Raji (cell line): ENCODE data around the gene EPHA3.

Experiments
- POLR2A ChIP-seq: IDR thresholded peaks from 2 replicates; pipeline ENCODE4 v1.6.1; 2011; ENCODE audit warnings: low read depth, low read length, control low read depth; ENCODE audit not compliant: insufficient read depth

Gene EPHA3

GRCh38 chr3:89179355-89180001, 72.1 kb downstream of the EPHA3 start:
- no peak for TF ChIP-seq POLR2A

DNA sequence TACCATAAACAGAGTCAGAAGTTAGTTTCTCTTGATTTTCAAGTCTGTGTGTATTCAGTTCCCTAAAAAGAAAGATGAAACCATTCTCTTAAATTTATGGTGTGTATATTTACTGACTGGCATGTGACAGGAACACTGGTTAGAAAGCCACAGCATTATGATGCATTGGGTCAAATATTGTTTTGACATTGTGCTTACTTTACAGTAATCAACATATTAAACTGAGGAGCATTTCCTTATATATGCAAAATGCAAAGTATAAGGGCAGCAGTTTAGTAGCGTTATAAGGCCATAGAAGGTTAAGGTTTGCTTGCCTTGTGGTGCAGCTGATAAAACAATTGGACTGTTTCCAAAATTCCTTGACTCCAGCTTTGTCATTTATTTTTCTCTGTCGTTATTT, 72.9 kb downstream of the EPHA3 start:
- no peak for TF ChIP-seq POLR2A

GRCh38 chr3:89182056-89182455, 74.6 kb downstream of the EPHA3 start:
- no peak for TF ChIP-seq POLR2A

DNA sequence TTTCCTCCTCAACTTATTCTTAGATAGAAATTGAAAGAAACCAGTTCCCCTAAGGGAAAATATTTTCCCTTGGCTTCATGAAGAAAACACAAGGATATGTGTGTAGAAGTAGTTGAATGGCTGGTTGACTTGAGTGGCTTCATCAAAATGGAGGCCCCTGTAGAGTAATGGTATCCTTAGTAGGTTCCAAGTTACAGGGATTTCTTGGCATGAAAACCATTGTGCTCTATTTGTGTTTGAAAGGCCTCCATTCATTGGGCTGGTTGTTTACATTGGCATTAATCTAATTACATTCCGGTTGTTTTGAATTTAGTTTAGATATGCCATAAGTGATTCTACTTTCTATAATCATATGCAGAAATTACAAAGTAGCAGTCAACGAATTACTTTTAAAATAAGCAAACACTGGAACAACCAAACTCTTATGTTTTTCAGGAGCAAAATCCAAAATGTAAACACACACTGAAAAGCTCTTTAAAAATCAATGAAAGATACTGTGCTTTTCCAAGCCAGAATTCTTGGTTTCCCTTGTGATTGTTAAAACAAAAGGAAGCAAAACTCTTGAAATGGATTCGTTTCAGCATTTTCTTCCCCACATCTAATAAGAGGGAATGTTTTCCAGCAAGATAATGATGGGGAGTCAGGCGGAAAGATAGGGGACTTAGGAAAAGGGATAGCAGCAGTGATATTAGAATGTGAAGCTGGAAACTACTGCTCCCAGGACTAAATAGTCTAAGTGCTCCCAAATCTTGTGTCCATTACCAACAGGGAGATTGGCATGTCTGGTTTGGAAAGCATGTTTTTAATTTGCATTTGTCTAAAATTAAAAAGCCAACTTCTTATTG, 77.0 kb downstream of the EPHA3 start:
- TF ChIP-seq POLR2A: no peak

DNA sequence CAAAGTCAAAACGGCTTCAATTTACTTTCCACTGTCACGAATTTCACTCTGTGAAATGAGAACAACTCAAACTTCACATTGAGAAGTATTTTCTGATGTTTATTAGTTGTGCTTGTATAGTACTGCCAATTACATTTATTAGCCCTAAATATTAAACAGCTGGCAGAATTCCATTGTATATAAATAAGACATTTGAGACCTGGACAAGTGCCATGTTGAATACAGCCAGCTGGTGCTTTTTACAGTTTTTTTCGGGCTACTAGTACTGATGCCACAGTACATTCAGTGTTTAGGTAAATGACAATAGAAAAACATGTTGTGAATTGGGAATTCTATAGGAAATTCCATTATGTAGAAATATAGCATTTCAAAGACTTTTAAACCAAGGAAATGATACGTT, 79.0 kb downstream of the EPHA3 start:
- no peak for TF ChIP-seq POLR2A

DNA sequence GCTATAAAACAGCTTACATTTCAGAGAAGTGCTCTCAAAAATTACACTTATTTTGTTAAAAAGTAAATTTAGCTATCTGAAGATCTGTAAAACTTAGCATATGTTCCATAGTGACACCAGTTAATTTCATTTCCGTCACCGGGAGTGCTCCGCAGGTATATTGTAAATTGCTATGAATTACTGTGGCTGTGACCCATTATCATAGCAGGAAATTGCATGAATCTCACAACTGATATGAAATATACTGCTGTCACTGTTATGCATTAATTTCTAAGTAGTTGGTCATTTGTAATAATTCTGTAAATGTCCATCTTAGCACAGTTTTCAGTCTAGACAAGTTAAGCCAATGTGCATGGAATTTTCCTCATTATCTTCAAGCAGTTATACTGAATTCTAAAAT, 91.2 kb downstream of the EPHA3 start:
- TF ChIP-seq POLR2A: no peak

- TF ChIP-seq POLR2A: no peak
Observed at GRCh38 chr3:89212619-89213018, 105.2 kb downstream of the EPHA3 start.

DNA sequence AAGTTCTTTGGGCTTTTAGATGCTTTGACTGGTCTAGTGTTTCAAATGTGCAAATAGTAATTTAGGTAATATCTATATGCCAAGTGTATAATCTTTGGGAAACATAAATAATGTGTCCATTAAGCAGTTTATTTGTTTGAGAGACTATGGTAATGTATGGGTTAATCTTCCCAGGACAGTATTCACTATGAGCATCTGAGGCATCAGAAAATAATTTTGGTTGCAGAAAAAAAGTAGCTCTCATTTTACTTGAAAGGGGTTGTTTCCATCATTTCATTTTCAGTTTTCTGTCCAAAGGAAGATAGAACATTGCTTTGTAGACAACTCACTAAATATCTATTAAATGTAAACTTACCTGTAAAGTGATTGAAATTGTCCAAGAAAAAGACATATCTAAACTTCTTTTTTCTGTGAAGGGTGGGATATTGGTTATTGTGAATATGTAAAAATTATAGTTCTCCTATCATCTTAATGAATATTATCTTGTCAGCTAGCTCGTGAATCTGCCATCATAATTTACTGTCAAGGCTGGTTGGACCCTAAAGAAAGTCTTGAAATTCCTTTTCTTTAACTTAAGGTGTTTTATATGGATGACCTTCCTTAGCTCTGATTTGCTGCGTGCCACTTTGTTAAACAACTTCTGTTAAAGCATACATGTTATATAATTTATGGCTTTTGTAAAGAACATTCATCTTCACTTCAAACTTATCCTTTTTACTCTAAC, 108.8 kb downstream of the EPHA3 start:
- TF ChIP-seq POLR2A: no peak

GRCh38 chr3:89217148-89217685, 109.8 kb downstream of the EPHA3 start:
- TF ChIP-seq POLR2A: no peak

DNA sequence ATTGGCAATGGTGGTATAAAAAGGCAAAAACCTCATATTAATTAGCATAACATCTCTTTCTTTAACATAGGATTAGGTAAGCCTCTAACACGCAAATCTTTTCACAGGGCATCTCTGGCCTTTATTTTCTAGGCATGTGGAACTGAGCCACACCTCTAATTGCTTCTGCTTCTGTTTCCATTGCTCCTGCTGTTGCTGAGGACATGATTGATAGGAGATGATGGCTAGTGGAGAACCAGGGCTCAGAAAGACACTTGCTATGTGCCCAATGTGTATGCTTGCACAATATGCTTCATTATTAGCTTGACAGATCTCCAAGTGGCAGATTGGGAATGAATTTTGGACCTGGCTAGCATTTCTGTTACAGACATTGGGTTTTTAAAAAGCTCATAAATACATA, 114.5 kb downstream of the EPHA3 start:
- no peak for TF ChIP-seq POLR2A

DNA sequence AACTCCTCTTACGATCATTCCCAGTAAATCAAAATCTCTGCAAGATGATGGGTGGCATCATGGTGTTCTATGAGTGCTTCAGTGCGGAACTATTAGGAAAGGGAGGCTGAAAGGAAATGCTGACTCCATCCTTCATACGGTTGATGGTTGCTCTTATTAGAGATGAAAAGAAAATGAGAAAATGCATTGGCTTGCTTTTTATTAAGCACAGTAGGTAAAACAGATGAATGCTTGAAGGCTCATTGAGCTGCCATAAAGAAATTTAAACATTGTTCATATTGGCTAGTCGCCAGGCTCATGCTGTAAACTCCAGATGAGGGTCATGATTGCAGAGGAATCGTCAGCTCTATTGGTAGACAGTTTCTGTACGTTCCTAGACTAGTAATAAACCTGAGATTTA, 115.8 kb downstream of the EPHA3 start:
- no peak for TF ChIP-seq POLR2A

GRCh38 chr3:89227218-89227617, 119.8 kb downstream of the EPHA3 start:
- TF ChIP-seq POLR2A: no peak

- no peak for TF ChIP-seq POLR2A
Observed at GRCh38 chr3:89227634-89228033, 120.2 kb downstream of the EPHA3 start.

GRCh38 chr3:89232155-89232554, 124.7 kb downstream of the EPHA3 start:
- no peak for TF ChIP-seq POLR2A

DNA sequence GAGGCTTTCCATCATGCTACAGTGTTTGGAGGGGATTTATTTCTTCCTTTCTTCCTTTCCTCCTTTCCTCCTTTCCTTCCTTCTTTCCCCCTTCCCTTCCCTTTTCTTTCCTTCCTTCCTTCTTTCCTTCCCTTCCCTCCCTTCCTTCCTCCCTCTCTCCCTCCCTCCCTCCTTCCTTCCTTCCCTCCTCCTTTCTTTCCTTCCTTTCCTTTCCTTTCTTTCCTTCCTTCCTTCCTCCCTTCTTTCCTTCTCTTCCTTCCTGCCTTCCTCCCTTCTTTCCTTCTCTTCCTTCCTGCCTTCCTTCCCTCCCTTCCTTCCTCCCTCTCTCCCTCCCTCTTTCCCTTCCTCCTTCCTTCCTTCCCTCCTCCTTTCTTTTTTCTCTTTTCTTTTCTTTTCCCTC, 127.2 kb downstream of the EPHA3 start:
- no peak for TF ChIP-seq POLR2A

DNA sequence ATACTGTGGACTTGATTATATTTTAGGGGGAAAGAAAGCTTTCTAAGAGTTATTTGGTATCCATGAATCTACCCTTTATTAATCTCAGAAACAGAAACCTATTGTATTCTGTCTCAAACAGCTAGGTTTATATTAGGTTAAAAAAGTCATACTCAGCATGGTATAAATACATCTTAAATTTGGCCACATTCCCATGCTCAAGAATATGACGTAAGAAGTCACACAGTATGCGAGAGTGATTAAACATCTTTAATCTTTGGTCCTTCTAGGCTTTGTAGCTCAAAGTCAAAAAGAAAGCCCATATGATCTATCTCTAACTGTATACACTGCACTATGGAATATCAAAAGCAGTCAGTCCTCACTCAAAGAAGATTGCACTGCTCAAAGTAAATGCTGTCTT, 131.4 kb downstream of the EPHA3 start:
- no peak for TF ChIP-seq POLR2A

- TF ChIP-seq POLR2A: no peak
Observed at GRCh38 chr3:89239774-89240173, 132.4 kb downstream of the EPHA3 start.
